Pancreas (tissue), 10 donors: ENCODE data around the gene SUCLG2. TPM values are rescaled to one million over a fixed set of nuclear protein-coding genes. Genes with fewer than 3 reads are reported as not detected.

Experiments used
- ATAC-seq, 4 donors: fragments of 200-7000 bp; cut with Tn5 transposase; one replicate each; pipeline versions ENCODE4 v1.8.0 to v1.9.1; 2020; ENCODE audit warnings: mild to moderate bottlenecking in 4 of 4, moderate library complexity in 4 of 4
- DNase-seq, 6 donors: peaks; one replicate each; pipeline ENCODE4 v3.0.0-alpha.2; 2020
- FAIRE-seq: peaks from 2 replicates; lab custom pipeline; 2012; peaks lifted over from hg19 to GRCh38; lab: Jason Lieb, UNC
- H3K27ac ChIP-seq, 4 donors: fragments of 200-600 bp; sonication (generic); 1 replicate in 3 of 4; 2 replicates in 1 of 4; pipeline versions ENCODE4 v1.5.0 to v1.8.0; 2020
- H3K27me3 ChIP-seq, 4 donors: fragments of 200-600 bp; one replicate each; pipeline ENCODE4 v1.8.0; 2021
- H3K36me3 ChIP-seq, 3 donors: fragments of 200-600 bp; sonication (generic) in 1 of 3; one replicate each; pipeline versions ENCODE4 v1.5.0 to v1.8.0; 2020 to 2021
- H3K4me1 ChIP-seq, 3 donors: fragments of 200-600 bp; one replicate each; pipeline ENCODE4 v1.8.0; 2021
- H3K4me3 ChIP-seq, 4 donors: fragments of 200-600 bp; sonication (generic) in 2 of 4; one replicate each; pipeline versions ENCODE4 v1.5.0 to v1.8.0; 2020 to 2021
- H3K9me3 ChIP-seq, 4 donors: fragments of 200-600 bp; one replicate each; pipeline ENCODE4 v1.8.0; 2021
- WGBS, 2 donors: extraction: QIAGEN DNeasy Blood & Tissue Kit; methylation state at CpG; one replicate each; pipeline ENCODE4 v1.1.7; 2013; 5-methylcytosine and 5-hydroxymethylcytosine counted together
- intact Hi-C, 3 donors: fragments of 100-400 bp; cut with DNase I; formaldehyde crosslinking; loops; one replicate each; pipeline versions ENCODE4 v1.11.1 to v1.14.2; 2022
- polyA plus RNA-seq, 2 donors: library from polyadenylated mRNA; stranded (reverse); fragments of 200-250 nt; gene quantifications; one replicate each; pipeline ENCODE4 v1.2.3, GENCODE V29; 2013
- total RNA-seq, 6 donors: library from RNA; stranded (reverse); fragmentation: NEBNext Ultra II Directional in 4 of 6; extraction: Animal tissue kit (Norgen Biotek cat#: 25700) in 4 of 6; gene quantifications; one replicate each; pipeline versions ENCODE4 v1.2.1 to v1.2.4, GENCODE V29; 2021 to 2023
- TF ChIP-seq, protein P1 (sequence below), 4 donors: fragments of 200-600 bp; sonication (generic) in 3 of 4; IDR thresholded peaks; one replicate each; pipeline versions ENCODE4 v1.5.0 to v1.8.0; 2021; ENCODE audit warnings: antibody characterized with exemption in 4 of 4
- donor health status: healthy with polysubstance abuse.
- donor health status: DM: no; HTN: no; CAD: no; lungs with moderate emphysema.
- donor health status: DM: no; HTN: no; CAD: no.
- donor health status: control.
- donor health status: control.
- donor health status: Bipolar disorder and iron deficiency.
- donor health status: DM: yes; HTN: yes; CAD: no.
- donor health status: DM: no; HTN: no; CAD: no.
- donor health status: DM: no; HTN: no; CAD: no.
- donor health status: DM: yes; HTN: yes; CAD: no.

SUCLG2 gene
- total and polyA plus RNA-seq, 8 donors: 16.4 to 34.4 (median 28.9) TPM

DNA sequence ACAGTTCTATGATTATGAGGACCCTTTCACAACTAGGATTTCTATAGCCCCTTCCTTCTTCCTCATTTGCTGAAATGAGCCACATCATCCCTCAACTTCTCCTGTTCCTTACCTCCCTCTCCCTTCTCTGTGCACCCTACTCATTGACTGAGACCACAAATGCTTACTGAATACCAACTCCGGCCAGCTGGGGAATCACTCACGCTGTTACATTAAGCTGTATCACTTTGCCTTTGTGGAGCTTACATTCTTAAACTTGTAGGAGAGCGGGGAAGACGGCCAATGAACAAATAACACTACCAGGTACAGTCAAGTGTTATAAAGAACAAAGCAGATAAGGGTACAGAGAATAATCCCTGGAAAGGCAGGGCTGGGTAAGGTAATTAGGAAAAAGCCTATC, 5.7 kb downstream of the SUCLG2 start:
- peaks cover 5 to 36% (median 15%) of the 10 kb centered on the region in 3 donors for H3K4me1 ChIP-seq
- intact Hi-C loops: no loop called here
- H3K9me3 ChIP-seq: no peaks in the 10 kb centered on the region
- H3K27ac ChIP-seq: no peak overlapping the region
- TF ChIP-seq, protein P1, sequence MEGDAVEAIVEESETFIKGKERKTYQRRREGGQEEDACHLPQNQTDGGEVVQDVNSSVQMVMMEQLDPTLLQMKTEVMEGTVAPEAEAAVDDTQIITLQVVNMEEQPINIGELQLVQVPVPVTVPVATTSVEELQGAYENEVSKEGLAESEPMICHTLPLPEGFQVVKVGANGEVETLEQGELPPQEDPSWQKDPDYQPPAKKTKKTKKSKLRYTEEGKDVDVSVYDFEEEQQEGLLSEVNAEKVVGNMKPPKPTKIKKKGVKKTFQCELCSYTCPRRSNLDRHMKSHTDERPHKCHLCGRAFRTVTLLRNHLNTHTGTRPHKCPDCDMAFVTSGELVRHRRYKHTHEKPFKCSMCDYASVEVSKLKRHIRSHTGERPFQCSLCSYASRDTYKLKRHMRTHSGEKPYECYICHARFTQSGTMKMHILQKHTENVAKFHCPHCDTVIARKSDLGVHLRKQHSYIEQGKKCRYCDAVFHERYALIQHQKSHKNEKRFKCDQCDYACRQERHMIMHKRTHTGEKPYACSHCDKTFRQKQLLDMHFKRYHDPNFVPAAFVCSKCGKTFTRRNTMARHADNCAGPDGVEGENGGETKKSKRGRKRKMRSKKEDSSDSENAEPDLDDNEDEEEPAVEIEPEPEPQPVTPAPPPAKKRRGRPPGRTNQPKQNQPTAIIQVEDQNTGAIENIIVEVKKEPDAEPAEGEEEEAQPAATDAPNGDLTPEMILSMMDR (IDR thresholded peaks at IDR 0.05): no peak
- WGBS, 2 donors: 13 to 38% methylated on average over 4 of the region's 4 CpGs
- no peaks in the 10 kb centered on the region for H3K27me3 ChIP-seq
- DNase-seq (no peak), ATAC-seq (peak in 3 of 4 donors; percentile 31 to 54 (median 38)), FAIRE-seq (no peak)
- H3K36me3 ChIP-seq: no peaks in the 10 kb centered on the region
- no peak overlapping the region for H3K4me3 ChIP-seq

DNA sequence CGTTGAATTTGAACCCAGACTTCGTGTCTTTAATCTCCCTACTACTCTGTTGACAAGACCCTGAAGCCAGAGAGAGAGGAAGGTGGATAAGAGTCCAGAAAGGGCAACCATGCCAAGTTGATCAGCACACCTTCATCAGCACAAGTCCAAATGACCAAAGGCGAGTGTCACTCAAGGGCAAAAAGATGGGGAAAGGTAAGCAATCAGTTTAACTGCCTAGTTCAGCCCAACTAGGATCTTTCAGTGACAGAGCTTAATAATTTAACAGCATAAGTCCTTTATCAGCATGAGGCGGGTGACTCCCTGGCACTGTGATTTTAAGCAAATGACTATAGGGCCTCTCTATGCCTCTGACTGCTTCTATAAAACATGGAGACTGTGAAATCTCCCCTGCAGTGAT, 6.2 kb downstream of the SUCLG2 start:
- FAIRE-seq: no peak
- DNase-seq: no peak
- TF ChIP-seq, protein P1 (IDR thresholded peaks at IDR 0.05): no peak

GRCh38 chr3:67647390-67647878, 7.0 kb downstream of the SUCLG2 start:
- intact Hi-C loops: no loop called here
- ATAC-seq (peak; percentile 64 to 81 (median 75)), DNase-seq (peak in 2 of 6 donors; percentile 33 to 55), FAIRE-seq (no peak)
- Histone ChIP-seq H3K36me3 (no peaks in the 10 kb centered on the region), H3K9me3 (no peaks in the 10 kb centered on the region), H3K4me3 (no peak overlapping the region), H3K27ac (no peak overlapping the region), H3K27me3 (no peaks in the 10 kb centered on the region), H3K4me1 (peaks cover 5 to 27% (median 15%) of the 10 kb centered on the region in 3 donors)
- WGBS, 2 donors: 58 to 59% methylated on average over 5 of the region's 5 CpGs
- TF ChIP-seq, protein P1 (IDR thresholded peaks at IDR 0.05): no peak

More for the DNA sequence above, 6.2 kb downstream of the SUCLG2 start:
- whole genome bisulfite sequencing, 2 donors: 34 to 45% methylated on average over 4 of the region's 4 CpGs
- Histone ChIP-seq H3K9me3 (no peaks in the 10 kb centered on the region), H3K27me3 (no peaks in the 10 kb centered on the region), H3K36me3 (no peaks in the 10 kb centered on the region), H3K27ac (no peak overlapping the region), H3K4me3 (no peak overlapping the region), H3K4me1 (peaks cover 5 to 35% (median 15%) of the 10 kb centered on the region in 3 donors)
- peak; percentile 46 to 75 (median 62) for ATAC-seq
- intact Hi-C loops: no loop called here

DNA sequence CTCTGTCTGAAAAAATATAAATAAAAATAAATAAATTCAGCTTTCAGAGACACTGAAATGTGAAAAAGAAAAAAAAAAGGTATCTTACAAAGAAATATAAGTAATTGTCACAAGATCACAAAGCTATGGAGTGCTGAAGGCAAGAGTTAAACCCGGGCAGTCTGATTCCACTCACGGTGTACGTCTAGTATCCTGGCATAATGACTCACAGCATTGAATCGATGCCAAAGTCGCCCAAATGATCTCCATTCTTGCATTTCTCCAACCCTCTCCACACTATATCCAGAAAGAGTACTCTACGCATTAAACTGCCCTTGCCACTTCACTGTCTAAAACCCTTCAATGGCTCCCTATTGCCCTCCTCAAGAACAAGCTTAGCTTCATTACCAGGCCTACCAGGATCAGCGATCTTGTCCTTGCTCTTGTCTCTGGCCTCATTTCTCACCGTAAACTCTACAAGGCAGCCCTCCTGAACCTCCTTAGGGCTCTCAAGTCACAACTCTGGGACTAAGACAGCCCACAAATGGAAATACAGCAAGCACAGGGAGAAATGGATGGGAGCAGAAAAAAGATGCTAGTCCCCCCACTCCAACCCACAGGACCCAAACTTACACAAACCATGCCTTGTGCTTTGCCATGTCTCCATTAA, 7.7 kb downstream of the SUCLG2 start:
- H3K36me3 ChIP-seq: no peaks in the 10 kb centered on the region
- H3K27me3 ChIP-seq: no peaks in the 10 kb centered on the region
- DNase-seq: no peak
- H3K4me1 ChIP-seq: peaks cover 5 to 27% (median 15%) of the 10 kb centered on the region in 3 donors
- no peaks in the 10 kb centered on the region for H3K9me3 ChIP-seq
- intact Hi-C loops: no loop called here
- WGBS, 2 donors: 87 to 89% methylated on average over 8 of the region's 8 CpGs
- no peak overlapping the region for H3K4me3 ChIP-seq
- FAIRE-seq: no peak
- no peak for ATAC-seq
- TF ChIP-seq, protein P1 (IDR thresholded peaks at IDR 0.05): no peak
- H3K27ac ChIP-seq: no peak overlapping the region

- H3K4me1 ChIP-seq: peaks cover 5 to 25% (median 15%) of the 10 kb centered on the region in 3 donors
- FAIRE-seq (no peak), DNase-seq (no peak), ATAC-seq (no peak)
- no peaks in the 10 kb centered on the region for H3K27me3 ChIP-seq
- no peaks in the 10 kb centered on the region for H3K36me3 ChIP-seq
- intact Hi-C loops: no loop called here
- H3K9me3 ChIP-seq: no peaks in the 10 kb centered on the region
- 94 to 96% methylated on average over 1 of the region's 1 CpG for WGBS, 2 donors
- H3K27ac ChIP-seq: no peak overlapping the region
- no peak overlapping the region for H3K4me3 ChIP-seq
- TF ChIP-seq, protein P1 (IDR thresholded peaks at IDR 0.05): no peak
Measured at GRCh38 chr3:67644827-67645226, 9.6 kb downstream of the SUCLG2 start.
